Activated CD4-positive, alpha-beta T cell treated with anti-CD3 and anti-CD28 coated beads for 36 hours (primary cell): Measurements from ENCODE around the gene ADCY1. TPM values are rescaled to one million over a fixed set of nuclear protein-coding genes. Genes with fewer than 3 reads are reported as not detected.
"Not testable (repeated sequence)": the region's sequence is repeated elsewhere in the genome, so short reads cannot be mapped to it uniquely, and the experiment has no call there.

ENCODE experiments used
- ATAC-seq: fragments of 200-7000 bp; cut with Tn5 transposase; one replicate; pipeline ENCODE4 v1.10.0; 2021; ENCODE audit warnings: mild to moderate bottlenecking, moderate library complexity
- CTCF ChIA-PET: fragments of 350-600 bp; sonication (Branson Sonifier 250); formaldehyde crosslinking; loops from one replicate; lab custom pipeline; 2021; ENCODE audit warnings: antibody characterized with exemption; lab: Charles Lee
- POLR2A ChIA-PET: fragments of 350-600 bp; sonication (Branson Sonifier 250); formaldehyde crosslinking; loops from one replicate; lab custom pipeline; 2021; ENCODE audit warnings: antibody characterized with exemption, inconsistent platforms; lab: Charles Lee
- DNase-seq: peaks from one replicate; pipeline ENCODE4 v3.0.0-alpha.2; 2020
- H3K27ac Mint-ChIP-seq: one replicate; pipeline ENCODE4 v1.8.0; 2021; ENCODE audit warnings: mixed read lengths
- H3K27me3 Mint-ChIP-seq: one replicate; pipeline ENCODE4 v1.8.0; 2021; ENCODE audit warnings: mixed read lengths
- H3K36me3 Mint-ChIP-seq: one replicate; pipeline ENCODE4 v1.8.0; 2021; ENCODE audit warnings: low read depth, mixed read lengths
- H3K4me1 Mint-ChIP-seq: one replicate; pipeline ENCODE4 v1.8.0; 2021; ENCODE audit warnings: mixed read lengths
- H3K4me3 Mint-ChIP-seq: one replicate; pipeline ENCODE4 v1.8.0; 2021; ENCODE audit warnings: mild to moderate bottlenecking, moderate library complexity, mixed read lengths
- H3K9me3 Mint-ChIP-seq: one replicate; pipeline ENCODE4 v1.8.0; 2021; ENCODE audit warnings: low read depth, mixed read lengths
- intact Hi-C, 2 experiments: fragments of 100-400 bp; cut with DNase I in 1 of 2; cut with micrococcal nuclease in 1 of 2; formaldehyde crosslinking; loops; one replicate each; pipeline versions ENCODE4 v1.14.2 to v1.15.1; 2022 to 2024; cut with DNase I, micrococcal nuclease
- total RNA-seq, 2 experiments: library from RNA; stranded (reverse); gene quantifications; one replicate each; pipeline ENCODE4 v1.2.3, GENCODE V29; 2021

Gene ADCY1
- total RNA-seq, 2 experiments from 2014 or later, result 0.82 to 1.2 TPM

- H3K27me3 Mint-ChIP-seq, result peaks cover 4% of the 10 kb centered on the region
- no peak overlapping the region for H3K4me3 Mint-ChIP-seq
- DNase-seq (no peak), ATAC-seq (no peak)
- CTCF ChIA-PET, result no interaction called here
- H3K9me3 Mint-ChIP-seq, result no peaks in the 10 kb centered on the region
- H3K27ac Mint-ChIP-seq, result no peak overlapping the region
- intact Hi-C loops, result no loop called here
- no peaks in the 10 kb centered on the region for H3K36me3 Mint-ChIP-seq
- no peaks in the 10 kb centered on the region for H3K4me1 Mint-ChIP-seq
- POLR2A ChIA-PET, result no interaction called here
Measured at GRCh38 chr7:45716380-45717203, 142.4 kb downstream of the ADCY1 start.

- ChIA-PET POLR2A (no interaction called here), CTCF (no interaction called here)
- H3K27me3 Mint-ChIP-seq, result no peaks in the 10 kb centered on the region
- no peak for ATAC-seq
- no peaks in the 10 kb centered on the region for H3K9me3 Mint-ChIP-seq
- no peak overlapping the region for H3K4me3 Mint-ChIP-seq
- intact Hi-C loops, result no loop called here
- no peaks in the 10 kb centered on the region for H3K4me1 Mint-ChIP-seq
- peaks cover 4% of the 10 kb centered on the region for H3K36me3 Mint-ChIP-seq
- DNase-seq, result no peak
- H3K27ac Mint-ChIP-seq, result no peak overlapping the region
Measured at GRCh38 chr7:45717537-45718235, 143.5 kb downstream of the ADCY1 start.

- no peaks in the 10 kb centered on the region for H3K9me3 Mint-ChIP-seq
- DNase-seq (no peak), ATAC-seq (no peak)
- H3K27me3 Mint-ChIP-seq, result no peaks in the 10 kb centered on the region
- POLR2A ChIA-PET, result no interaction called here
- intact Hi-C loops, result no loop called here
- peaks cover 5% of the 10 kb centered on the region for H3K36me3 Mint-ChIP-seq
- CTCF ChIA-PET, result no interaction called here
- H3K4me3 Mint-ChIP-seq, result no peak overlapping the region
- H3K27ac Mint-ChIP-seq, result no peak overlapping the region
- H3K4me1 Mint-ChIP-seq, result no peaks in the 10 kb centered on the region
Measured at GRCh38 chr7:45718464-45719330, 144.5 kb downstream of the ADCY1 start.

GRCh38 chr7:45720989-45721388 is 146.8 kb downstream of the ADCY1 start:
- no peak for ATAC-seq
- Mint-ChIP-seq H3K27ac (no peak overlapping the region), H3K9me3 (no peaks in the 10 kb centered on the region), H3K36me3 (peaks cover 21% of the 10 kb centered on the region), H3K4me1 (no peaks in the 10 kb centered on the region), H3K27me3 (no peaks in the 10 kb centered on the region), H3K4me3 (no peak overlapping the region)
- intact Hi-C loops, result no loop called here
- ChIA-PET POLR2A (no interaction called here), CTCF (no interaction called here)
- DNase-seq, result no peak

GRCh38 chr7:45721686-45722598 is 147.8 kb downstream of the ADCY1 start:
- ATAC-seq (no peak), DNase-seq (no peak)
- no peak overlapping the region for H3K4me3 Mint-ChIP-seq
- no peaks in the 10 kb centered on the region for H3K27me3 Mint-ChIP-seq
- no peak overlapping the region for H3K27ac Mint-ChIP-seq
- H3K9me3 Mint-ChIP-seq, result no peaks in the 10 kb centered on the region
- peaks cover 28% of the 10 kb centered on the region for H3K36me3 Mint-ChIP-seq
- CTCF ChIA-PET, result no interaction called here
- no peaks in the 10 kb centered on the region for H3K4me1 Mint-ChIP-seq
- POLR2A ChIA-PET, result no interaction called here
- intact Hi-C loops, result no loop called here

- H3K4me3 Mint-ChIP-seq, intact Hi-C loops, ATAC-seq, H3K9me3 Mint-ChIP-seq, CTCF ChIA-PET, DNase-seq, H3K4me1 Mint-ChIP-seq, H3K27ac Mint-ChIP-seq, H3K27me3 Mint-ChIP-seq, POLR2A ChIA-PET: not testable (repeated sequence)
- H3K36me3 Mint-ChIP-seq, result peaks cover 38% of the 10 kb centered on the region
Measured at GRCh38 chr7:45725231-45725630, 151.1 kb downstream of the ADCY1 start.

GRCh38 chr7:45726883-45727282 is 152.7 kb downstream of the ADCY1 start:
- Mint-ChIP-seq H3K27ac (no peak overlapping the region), H3K36me3 (peaks cover 40% of the 10 kb centered on the region), H3K9me3 (peaks cover 2% of the 10 kb centered on the region), H3K4me1 (no peaks in the 10 kb centered on the region), H3K27me3 (no peaks in the 10 kb centered on the region), H3K4me3 (no peak overlapping the region)
- DNase-seq (no peak), ATAC-seq (no peak)
- intact Hi-C loops, result no loop called here
- ChIA-PET POLR2A (no interaction called here), CTCF (interaction anchor here (0.9 kb wide), 1 partner anchor 10 kb away, joined by 4 read pairs; no protein-coding TSS in a partner anchor)

GRCh38 chr7:45731692-45732443 is 157.7 kb downstream of the ADCY1 start:
- H3K9me3 Mint-ChIP-seq, intact Hi-C loops, H3K27me3 Mint-ChIP-seq, H3K4me1 Mint-ChIP-seq, POLR2A ChIA-PET, ATAC-seq, CTCF ChIA-PET, H3K27ac Mint-ChIP-seq, DNase-seq, H3K4me3 Mint-ChIP-seq: not testable (repeated sequence)
- peaks cover 22% of the 10 kb centered on the region for H3K36me3 Mint-ChIP-seq

- intact Hi-C loops, H3K27ac Mint-ChIP-seq, DNase-seq, ATAC-seq, H3K9me3 Mint-ChIP-seq, POLR2A ChIA-PET, H3K4me3 Mint-ChIP-seq, H3K27me3 Mint-ChIP-seq, H3K4me1 Mint-ChIP-seq: not testable (repeated sequence)
- H3K36me3 Mint-ChIP-seq, result peaks cover 53% of the 10 kb centered on the region
- CTCF ChIA-PET, result interaction anchor here (0.6 kb wide), 1 partner anchor 13 kb away, joined by 3 read pairs; no protein-coding TSS in a partner anchor
Measured at GRCh38 chr7:45738920-45739319, 164.8 kb downstream of the ADCY1 start.

- CTCF ChIA-PET, ATAC-seq, POLR2A ChIA-PET, H3K4me1 Mint-ChIP-seq, DNase-seq, H3K9me3 Mint-ChIP-seq, H3K4me3 Mint-ChIP-seq, intact Hi-C loops, H3K27ac Mint-ChIP-seq, H3K27me3 Mint-ChIP-seq: not testable (repeated sequence)
- H3K36me3 Mint-ChIP-seq, result peaks cover 55% of the 10 kb centered on the region
Measured at GRCh38 chr7:45740573-45740972, 166.4 kb downstream of the ADCY1 start.
